HG02973 (cell line): ENCODE results near the gene GLIPR1L1.

Experiments used
- ATAC-seq: cut with Tn5 transposase; IDR thresholded peaks from one replicate; pipeline ENCODE4 v1.9.1; 2021; ENCODE audit warnings: moderate library complexity; ENCODE audit not compliant: unreplicated experiment

Gene GLIPR1L1, protein sequence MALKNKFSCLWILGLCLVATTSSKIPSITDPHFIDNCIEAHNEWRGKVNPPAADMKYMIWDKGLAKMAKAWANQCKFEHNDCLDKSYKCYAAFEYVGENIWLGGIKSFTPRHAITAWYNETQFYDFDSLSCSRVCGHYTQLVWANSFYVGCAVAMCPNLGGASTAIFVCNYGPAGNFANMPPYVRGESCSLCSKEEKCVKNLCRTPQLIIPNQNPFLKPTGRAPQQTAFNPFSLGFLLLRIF

GRCh38 chr12:75334384-75335030 is at the start of gene GLIPR1L1:
GLIPR1L1 (plus strand) TSS chr12:75334670; CDS start chr12:75334729, 59 bp downstream.
- peak; percentile 60 for ATAC-seq

GRCh38 chr12:75288860-75289259 is 45.6 kb upstream of the GLIPR1L1 start:
- no peak for ATAC-seq

DNA sequence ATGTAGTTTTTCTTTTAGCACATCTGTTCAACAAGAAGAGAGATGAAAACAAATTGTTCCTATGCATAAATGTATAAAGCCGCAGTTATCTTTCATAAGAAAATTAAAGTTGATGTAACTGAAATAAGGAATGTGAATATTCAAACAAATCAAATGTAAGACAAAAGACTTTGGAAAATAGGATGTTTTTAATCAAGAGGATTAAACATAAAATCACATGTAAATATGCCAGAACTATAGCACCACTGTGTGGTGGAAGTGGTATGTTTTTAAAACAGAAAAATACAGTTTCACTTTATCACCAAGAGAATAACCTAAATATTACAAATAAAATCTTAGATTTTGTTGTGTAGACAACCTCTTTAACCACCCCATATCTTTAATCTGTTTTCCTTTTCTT is 44.7 kb upstream of the GLIPR1L1 start:
- no peak for ATAC-seq

GRCh38 chr12:75291014-75291413 is 43.5 kb upstream of the GLIPR1L1 start:
- ATAC-seq, result no peak

DNA sequence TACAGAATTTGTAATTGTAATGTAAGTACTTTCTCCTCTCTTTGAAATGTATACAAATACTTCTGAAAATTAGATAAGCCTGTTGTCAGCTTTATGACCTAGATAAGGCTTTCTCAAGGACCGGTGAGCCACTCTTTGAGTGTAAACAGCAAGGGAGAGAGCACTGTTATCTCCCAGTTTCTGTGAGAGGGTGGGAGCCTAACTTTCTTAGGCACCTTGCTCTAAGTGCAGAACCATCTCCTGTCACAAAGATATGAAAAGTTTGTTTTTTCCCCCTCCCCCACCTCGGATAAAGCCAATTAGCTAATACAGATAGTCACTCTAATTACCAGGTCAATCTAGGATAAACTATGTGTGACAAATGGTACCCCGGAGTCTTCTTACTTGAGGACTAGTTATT is 40.1 kb upstream of the GLIPR1L1 start:
- ATAC-seq, result no peak

DNA sequence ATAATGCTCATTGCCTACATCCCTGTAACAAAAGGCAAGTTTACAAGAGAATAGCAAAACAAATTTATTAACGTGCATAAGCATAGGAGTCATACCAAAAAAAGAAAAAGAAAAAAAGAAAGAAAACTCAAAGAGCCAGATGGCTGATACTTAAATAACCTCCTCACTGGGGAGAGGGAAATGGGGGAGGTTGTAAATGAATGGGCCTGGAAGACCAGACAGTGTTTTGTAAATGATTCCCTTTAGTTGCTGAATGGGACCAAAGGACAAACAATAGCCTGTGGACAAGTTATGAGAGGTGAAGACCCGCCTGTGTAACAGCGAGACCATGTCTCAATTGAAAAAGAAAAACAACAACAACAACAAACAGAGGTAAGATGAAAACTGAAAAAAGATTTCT is 39.7 kb upstream of the GLIPR1L1 start:
- no peak for ATAC-seq

- ATAC-seq, result no peak
These were observed 32.2 kb upstream of the GLIPR1L1 start for GRCh38 chr12:75302225-75302624.

DNA sequence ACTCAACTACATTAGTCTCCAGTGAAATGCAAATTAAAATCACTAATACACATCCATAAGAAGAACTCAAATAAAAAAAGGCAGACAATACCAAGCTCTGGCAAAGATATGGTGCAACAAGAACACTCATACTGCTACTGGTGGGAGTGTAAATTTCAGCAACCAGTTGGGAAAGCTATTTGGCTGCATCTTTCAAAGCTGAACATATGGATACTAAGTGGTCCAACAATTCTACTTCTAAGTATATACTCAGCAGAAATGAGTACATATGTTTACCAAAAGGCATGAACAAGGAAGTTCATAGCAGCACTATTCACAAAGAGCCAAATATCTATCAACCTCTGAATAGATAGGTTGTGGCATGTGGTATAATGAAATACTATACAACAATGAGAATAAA is 31.7 kb upstream of the GLIPR1L1 start:
- ATAC-seq, result no peak

DNA sequence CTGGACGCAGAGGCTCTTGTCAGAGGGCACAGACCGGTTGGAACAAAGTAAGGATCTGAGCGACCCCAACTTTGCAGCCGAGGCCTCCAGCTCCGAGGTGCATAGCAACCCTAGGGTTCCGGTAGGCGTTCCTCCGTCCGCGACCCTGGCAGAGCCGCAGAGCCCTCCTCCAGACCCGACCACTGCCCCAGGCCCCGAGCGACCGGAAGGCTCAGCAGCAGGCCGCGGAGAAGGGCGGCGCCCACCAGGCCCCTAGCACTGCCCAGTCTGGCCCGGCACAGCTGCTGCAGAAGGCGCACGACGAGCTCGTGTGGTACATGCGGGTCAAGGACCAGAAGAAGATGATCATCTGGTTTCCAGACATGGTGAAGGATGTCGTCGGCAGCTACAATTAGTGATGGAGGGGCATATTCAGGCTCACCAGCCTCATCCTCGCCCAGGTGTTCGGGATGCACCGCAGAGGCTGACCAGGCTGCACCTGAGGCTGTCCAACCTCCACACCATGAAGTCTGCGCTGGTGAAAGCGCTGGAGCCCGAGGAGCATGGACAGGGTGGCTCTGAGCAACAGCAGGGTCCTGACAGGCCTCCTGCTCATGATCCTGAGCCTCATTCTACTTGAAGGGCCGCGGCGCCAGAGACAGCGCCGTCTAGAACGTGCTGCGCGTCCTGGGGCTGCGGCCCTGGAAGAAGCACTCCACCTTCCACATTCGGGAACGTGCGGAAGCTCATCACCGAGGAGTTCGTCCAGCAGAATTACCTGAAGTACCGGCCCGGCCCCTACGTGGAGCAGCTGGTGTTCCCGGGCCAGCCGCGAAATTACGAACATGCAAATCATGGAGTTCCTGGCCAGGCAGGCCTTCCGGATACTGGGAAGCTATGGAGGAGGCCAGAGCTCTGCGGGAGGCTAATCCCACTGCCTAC is 28.8 kb upstream of the GLIPR1L1 start:
- no peak for ATAC-seq

GRCh38 chr12:75308279-75308678 is 26.2 kb upstream of the GLIPR1L1 start:
- ATAC-seq, result no peak

- ATAC-seq, result no peak
These were observed 23.1 kb upstream of the GLIPR1L1 start for GRCh38 chr12:75311369-75311768.

GRCh38 chr12:75315518-75315917 is 19.0 kb upstream of the GLIPR1L1 start:
- ATAC-seq, result no peak

- no peak for ATAC-seq
These were observed 16.7 kb upstream of the GLIPR1L1 start for GRCh38 chr12:75317784-75318183.

- ATAC-seq, result no peak
These were observed 12.0 kb upstream of the GLIPR1L1 start for GRCh38 chr12:75322464-75322863.

- no peak for ATAC-seq
These were observed 10.8 kb upstream of the GLIPR1L1 start for GRCh38 chr12:75323663-75324062.

DNA sequence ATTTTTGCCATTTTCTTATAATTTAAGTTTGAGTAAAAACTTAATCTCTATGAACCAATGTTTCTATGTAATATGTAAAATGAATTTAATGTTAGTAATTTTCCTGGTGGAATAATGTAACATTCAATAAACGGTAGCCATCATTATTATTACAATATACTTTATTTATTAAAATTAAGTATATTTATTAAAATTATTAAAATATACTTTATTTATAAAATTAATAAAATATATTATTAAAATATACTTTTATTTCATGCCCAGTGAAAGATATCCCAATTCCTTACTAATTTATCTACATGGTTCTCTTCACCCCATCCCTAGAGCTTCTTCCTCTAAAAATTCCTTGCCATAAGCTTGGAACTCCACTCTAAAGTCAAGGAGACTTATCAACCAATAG is 6.8 kb upstream of the GLIPR1L1 start:
- ATAC-seq, result no peak

DNA sequence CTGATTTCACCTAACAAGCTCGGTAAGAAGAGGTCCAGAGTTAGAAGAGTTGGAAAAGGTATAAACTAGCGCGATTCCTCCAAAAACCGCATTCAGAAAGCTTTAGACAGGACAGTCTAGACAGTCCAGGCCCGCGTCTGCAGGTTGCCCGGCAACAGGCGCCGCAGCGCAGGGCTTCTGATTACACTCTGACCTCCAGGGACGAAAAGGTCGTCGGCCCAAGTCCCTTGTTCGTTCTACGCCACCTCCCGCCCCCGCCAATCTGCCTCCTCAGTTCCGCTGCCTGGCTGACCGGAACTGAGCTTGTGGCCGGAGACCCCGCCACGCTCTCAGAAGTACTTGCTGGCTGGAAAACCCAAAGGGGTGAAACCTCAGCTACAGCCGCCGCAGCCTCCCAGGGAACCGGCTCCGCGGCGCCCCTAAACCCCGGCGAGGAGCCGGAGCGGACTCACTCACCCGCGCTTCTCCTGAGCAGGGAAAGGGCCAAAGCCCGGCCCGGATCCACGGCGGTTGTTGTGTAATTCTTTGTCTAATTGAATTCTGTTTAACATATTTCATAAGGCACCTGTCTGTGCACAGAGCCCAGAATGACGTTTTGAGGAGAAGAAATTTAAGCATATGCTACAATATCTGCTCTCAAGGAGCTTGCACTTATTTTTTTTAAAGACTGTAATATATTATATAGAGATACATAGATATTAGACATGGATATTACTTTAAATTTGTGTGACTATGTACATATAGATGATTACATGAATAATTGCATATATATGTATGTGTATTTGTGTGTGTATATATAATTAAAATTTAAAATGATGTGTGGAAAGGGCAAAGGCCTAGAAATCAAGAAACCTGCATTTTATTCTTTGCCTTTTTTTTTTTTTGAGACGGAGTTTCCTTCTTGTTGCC is 4.3 kb upstream of the GLIPR1L1 start, which contains the start of gene CAPS2:
Gene CAPS2 (minus strand): TSS at position 407 of the 909 bp plus-strand sequence. CDS start 3,826 bp downstream, outside the sequence.
- ATAC-seq, result peak; percentile 86

- peak; percentile 49 for ATAC-seq
These were observed 3.4 kb downstream of the GLIPR1L1 start for GRCh38 chr12:75337905-75338304.

DNA sequence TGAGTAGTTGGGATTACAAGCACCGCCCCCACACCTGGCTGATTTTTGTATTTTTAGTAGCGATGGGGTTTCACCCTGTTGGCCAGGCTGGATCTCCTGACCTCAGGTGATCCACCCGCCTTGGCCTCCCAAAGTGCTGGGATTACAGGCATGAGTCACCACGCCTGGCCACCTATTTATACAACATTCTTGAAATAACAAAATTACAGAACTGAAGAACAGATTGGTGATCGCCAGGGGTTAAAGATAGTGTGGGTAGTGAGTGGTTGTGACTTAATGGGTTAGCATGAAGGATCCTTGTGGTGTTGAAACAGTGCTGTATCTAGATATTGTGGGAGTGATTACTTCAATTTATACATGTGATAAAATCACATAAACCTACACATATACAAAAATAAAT is 7.4 kb downstream of the GLIPR1L1 start:
- ATAC-seq, result no peak

- ATAC-seq, result no peak
These were observed 11.1 kb downstream of the GLIPR1L1 start for GRCh38 chr12:75345531-75345930.
